SU-DHL-6 (cell line): ENCODE data around the gene CISD3.

Experiments used
- EZH2phosphoT487 ChIP-seq: fragments of 200-600 bp; sonication (generic), shearing (Covaris generic); conservative IDR thresholded peaks from 2 replicates; pipeline ENCODE4 v1.6.1; 2018; ENCODE audit warnings: mild to moderate bottlenecking, antibody characterized with exemption, low read length, moderate library complexity, mixed read lengths
- TF ChIP-seq, protein P1 (sequence below): fragments of 200-600 bp; sonication (generic); IDR thresholded peaks from one replicate; pipeline ENCODE4 v1.5.1; 2017; ENCODE audit warnings: antibody characterized with exemption, mild to moderate bottlenecking, low read length, moderate library complexity; ENCODE audit not compliant: insufficient read depth, poor library complexity, severe bottlenecking

DNA sequence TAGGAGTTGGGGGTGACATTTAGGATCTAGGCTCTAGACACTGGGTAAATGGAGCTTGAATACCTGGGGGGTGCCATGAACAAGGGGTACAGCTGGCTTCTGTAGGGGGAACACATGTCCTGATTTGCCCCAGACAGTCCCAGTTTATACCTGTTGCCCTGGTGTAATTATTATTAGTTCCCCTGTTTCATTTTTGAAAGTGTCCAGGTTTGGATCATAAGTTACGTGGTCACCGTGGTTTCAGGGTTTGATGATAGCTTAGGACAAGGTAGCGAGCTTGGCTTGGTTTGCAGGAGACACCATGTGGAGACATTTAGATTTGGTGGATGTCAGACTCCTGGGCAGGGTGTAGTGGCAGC, 19.6 kb upstream of the CISD3 start:
- TF ChIP-seq, protein P1, sequence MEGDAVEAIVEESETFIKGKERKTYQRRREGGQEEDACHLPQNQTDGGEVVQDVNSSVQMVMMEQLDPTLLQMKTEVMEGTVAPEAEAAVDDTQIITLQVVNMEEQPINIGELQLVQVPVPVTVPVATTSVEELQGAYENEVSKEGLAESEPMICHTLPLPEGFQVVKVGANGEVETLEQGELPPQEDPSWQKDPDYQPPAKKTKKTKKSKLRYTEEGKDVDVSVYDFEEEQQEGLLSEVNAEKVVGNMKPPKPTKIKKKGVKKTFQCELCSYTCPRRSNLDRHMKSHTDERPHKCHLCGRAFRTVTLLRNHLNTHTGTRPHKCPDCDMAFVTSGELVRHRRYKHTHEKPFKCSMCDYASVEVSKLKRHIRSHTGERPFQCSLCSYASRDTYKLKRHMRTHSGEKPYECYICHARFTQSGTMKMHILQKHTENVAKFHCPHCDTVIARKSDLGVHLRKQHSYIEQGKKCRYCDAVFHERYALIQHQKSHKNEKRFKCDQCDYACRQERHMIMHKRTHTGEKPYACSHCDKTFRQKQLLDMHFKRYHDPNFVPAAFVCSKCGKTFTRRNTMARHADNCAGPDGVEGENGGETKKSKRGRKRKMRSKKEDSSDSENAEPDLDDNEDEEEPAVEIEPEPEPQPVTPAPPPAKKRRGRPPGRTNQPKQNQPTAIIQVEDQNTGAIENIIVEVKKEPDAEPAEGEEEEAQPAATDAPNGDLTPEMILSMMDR = no peak
- TF ChIP-seq EZH2phosphoT487 = no peak
